ENCODE results near the gene SHLD1.

SHLD1 gene

DNA sequence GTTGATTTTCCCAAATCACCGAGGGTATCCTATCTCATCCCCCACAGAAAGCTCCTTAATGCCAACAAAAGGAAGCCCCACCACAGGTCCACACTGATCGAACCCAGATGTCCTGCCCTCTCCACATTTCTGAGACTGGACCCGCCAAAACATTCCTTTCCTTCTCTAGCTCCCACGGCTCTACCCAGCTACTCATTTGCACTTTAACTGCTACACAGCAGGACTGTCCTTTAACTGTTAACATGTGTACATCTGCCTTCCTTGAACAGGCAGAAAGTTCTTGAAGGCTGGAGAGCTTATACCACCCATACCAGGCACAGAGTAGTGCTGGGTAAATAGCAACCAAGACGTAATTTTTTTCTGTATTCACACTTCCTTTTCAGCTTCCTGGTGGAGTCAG lies 131.5 kb downstream of the SHLD1 start:
- no peaks in the 10 kb centered on the region for H3K9me3 ChIP-seq (ENCODE audit: control insufficient read depth, low read length)
- no peak for TF ChIP-seq CTCF (IDR thresholded peaks at IDR 0.05)
- H3K4me1 ChIP-seq = no peaks in the 10 kb centered on the region
- no peaks in the 10 kb centered on the region for H3K27me3 ChIP-seq (ENCODE audit: control insufficient read depth, insufficient read depth, low read length)
- no peak overlapping the region for H3K27ac ChIP-seq
- no peaks in the 10 kb centered on the region for H3K79me2 ChIP-seq
- no peak overlapping the region for H3K9ac ChIP-seq
- no peak overlapping the region for H3K4me2 ChIP-seq (ENCODE audit: low read length)
- no peaks in the 10 kb centered on the region for H3K36me3 ChIP-seq (ENCODE audit: control insufficient read depth, insufficient read depth, low read length)
- H3K4me3 ChIP-seq (ENCODE audit: low read depth, low read length) = no peak overlapping the region
- H2AFZ ChIP-seq = no peak overlapping the region

- H3K4me2 ChIP-seq (ENCODE audit: low read length) = no peak overlapping the region
- H2AFZ ChIP-seq = no peak overlapping the region
- H3K36me3 ChIP-seq (ENCODE audit: control insufficient read depth, insufficient read depth, low read length) = no peaks in the 10 kb centered on the region
- no peaks in the 10 kb centered on the region for H3K9me3 ChIP-seq (ENCODE audit: control insufficient read depth, low read length)
- no peak overlapping the region for H3K9ac ChIP-seq
- no peak overlapping the region for H3K4me3 ChIP-seq (ENCODE audit: low read depth, low read length)
- no peak overlapping the region for H3K27ac ChIP-seq
- H3K79me2 ChIP-seq = no peaks in the 10 kb centered on the region
- no peaks in the 10 kb centered on the region for H3K27me3 ChIP-seq (ENCODE audit: control insufficient read depth, insufficient read depth, low read length)
- H3K4me1 ChIP-seq = peaks cover 4% of the 10 kb centered on the region
- no peak for TF ChIP-seq CTCF (IDR thresholded peaks at IDR 0.05)
These were observed 132.0 kb downstream of the SHLD1 start for GRCh38 chr20:5882166-5882565.

- H3K9ac ChIP-seq = no peak overlapping the region
- H2AFZ ChIP-seq = no peak overlapping the region
- no peak overlapping the region for H3K27ac ChIP-seq
- no peak overlapping the region for H3K4me3 ChIP-seq (ENCODE audit: low read depth, low read length)
- H3K79me2 ChIP-seq = no peaks in the 10 kb centered on the region
- peaks cover 6% of the 10 kb centered on the region for H3K4me1 ChIP-seq
- no peak for TF ChIP-seq CTCF (IDR thresholded peaks at IDR 0.05)
- H3K4me2 ChIP-seq (ENCODE audit: low read length) = no peak overlapping the region
- no peaks in the 10 kb centered on the region for H3K9me3 ChIP-seq (ENCODE audit: control insufficient read depth, low read length)
- H3K36me3 ChIP-seq (ENCODE audit: control insufficient read depth, insufficient read depth, low read length) = no peaks in the 10 kb centered on the region
- H3K27me3 ChIP-seq (ENCODE audit: control insufficient read depth, insufficient read depth, low read length) = no peaks in the 10 kb centered on the region
These were observed 134.5 kb downstream of the SHLD1 start for GRCh38 chr20:5884465-5885335.

GRCh38 chr20:5885866-5886265 lies 135.7 kb downstream of the SHLD1 start:
- no peak overlapping the region for H2AFZ ChIP-seq
- no peak overlapping the region for H3K27ac ChIP-seq
- H3K4me3 ChIP-seq (ENCODE audit: low read depth, low read length) = no peak overlapping the region
- H3K4me1 ChIP-seq = peaks cover 6% of the 10 kb centered on the region
- no peaks in the 10 kb centered on the region for H3K36me3 ChIP-seq (ENCODE audit: control insufficient read depth, insufficient read depth, low read length)
- H3K79me2 ChIP-seq = no peaks in the 10 kb centered on the region
- no peak overlapping the region for H3K9ac ChIP-seq
- H3K27me3 ChIP-seq (ENCODE audit: control insufficient read depth, insufficient read depth, low read length) = no peaks in the 10 kb centered on the region
- H3K9me3 ChIP-seq (ENCODE audit: control insufficient read depth, low read length) = no peaks in the 10 kb centered on the region
- no peak for TF ChIP-seq CTCF (IDR thresholded peaks at IDR 0.05)
- no peak overlapping the region for H3K4me2 ChIP-seq (ENCODE audit: low read length)

DNA sequence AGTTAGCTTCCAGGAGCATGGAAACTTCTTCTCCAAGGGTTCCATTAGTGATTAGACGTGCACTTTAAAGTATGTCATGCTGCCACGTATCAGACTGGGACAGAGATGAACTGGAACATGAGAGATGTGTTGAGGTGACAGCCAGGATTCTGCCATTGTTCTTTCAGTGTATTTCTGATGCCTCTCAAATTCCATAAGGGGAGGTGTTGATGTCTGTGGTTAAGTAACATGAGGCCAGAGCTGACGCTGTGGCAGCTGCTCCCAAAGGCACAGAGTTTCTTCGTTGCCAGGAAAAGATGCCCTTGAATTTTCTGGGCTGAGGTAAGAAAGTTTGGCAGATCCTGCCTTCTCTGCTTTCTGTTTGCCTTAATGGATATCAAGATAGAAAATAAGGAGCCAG lies 136.6 kb downstream of the SHLD1 start:
- Histone ChIP-seq H3K36me3 (ENCODE audit: control insufficient read depth, insufficient read depth, low read length) (no peaks in the 10 kb centered on the region), H3K9ac (no peak overlapping the region), H3K4me1 (peaks cover 6% of the 10 kb centered on the region), H3K27me3 (ENCODE audit: control insufficient read depth, insufficient read depth, low read length) (no peaks in the 10 kb centered on the region), H3K27ac (peak overlapping the region; percentile 22), H3K79me2 (no peaks in the 10 kb centered on the region), H2AFZ (peak overlapping the region; percentile 65), H3K9me3 (ENCODE audit: control insufficient read depth, low read length) (no peaks in the 10 kb centered on the region), H3K4me3 (ENCODE audit: low read depth, low read length) (no peak overlapping the region), H3K4me2 (ENCODE audit: low read length) (no peak overlapping the region)
- no peak for TF ChIP-seq CTCF (IDR thresholded peaks at IDR 0.05)

Measured in parathyroid adenoma (tissue), 2 donors.